Measurements from ENCODE around the gene TTYH1.
A peak's percentile ranks its signal among the peaks of the same experiment; 100 is the strongest.

The TTYH1 gene

DNA sequence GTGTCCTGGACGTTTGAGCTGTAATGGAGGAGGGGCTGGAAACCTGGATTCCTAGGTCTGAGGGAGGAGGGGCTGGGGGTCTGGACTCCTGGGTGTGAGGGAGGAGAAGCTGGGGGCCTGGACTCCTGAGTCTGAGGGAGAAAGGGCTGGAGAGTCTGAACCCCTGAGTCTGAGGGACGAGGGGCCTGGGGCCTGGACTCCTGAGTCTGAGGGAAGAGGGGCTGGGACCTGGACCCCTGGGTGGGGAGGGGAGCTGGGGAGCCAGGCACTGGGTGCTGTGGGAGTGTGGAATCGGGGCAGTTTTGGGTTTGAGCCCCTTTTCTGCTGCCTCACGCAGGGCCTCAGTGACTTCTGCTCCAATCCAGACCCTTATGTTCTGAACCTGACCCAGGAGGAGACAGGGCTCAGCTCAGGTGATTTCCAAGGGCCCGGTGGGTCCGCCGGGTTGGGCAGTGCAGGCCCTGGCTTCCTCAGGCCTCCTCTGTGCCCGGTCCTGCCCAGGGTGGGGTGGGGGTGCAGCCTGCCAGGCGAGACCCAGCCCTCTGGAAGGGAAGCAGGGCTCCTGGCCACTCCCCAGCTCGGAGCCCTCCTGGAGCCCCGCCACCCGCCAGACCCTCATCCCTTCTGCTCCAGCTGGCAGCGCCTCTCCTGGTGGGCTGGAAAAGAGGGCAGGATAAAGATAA lies 14.4 kb downstream of the TTYH1 start:
- H3K4me3 ChIP-seq (ENCODE audit: insufficient read length, low read depth): no peak overlapping the region
- H3K9ac ChIP-seq (ENCODE audit: insufficient read length, low read depth): peak overlapping the region; percentile 61
- no peaks in the 10 kb centered on the region for H3K27me3 ChIP-seq (ENCODE audit: insufficient read depth, insufficient read length)

DNA sequence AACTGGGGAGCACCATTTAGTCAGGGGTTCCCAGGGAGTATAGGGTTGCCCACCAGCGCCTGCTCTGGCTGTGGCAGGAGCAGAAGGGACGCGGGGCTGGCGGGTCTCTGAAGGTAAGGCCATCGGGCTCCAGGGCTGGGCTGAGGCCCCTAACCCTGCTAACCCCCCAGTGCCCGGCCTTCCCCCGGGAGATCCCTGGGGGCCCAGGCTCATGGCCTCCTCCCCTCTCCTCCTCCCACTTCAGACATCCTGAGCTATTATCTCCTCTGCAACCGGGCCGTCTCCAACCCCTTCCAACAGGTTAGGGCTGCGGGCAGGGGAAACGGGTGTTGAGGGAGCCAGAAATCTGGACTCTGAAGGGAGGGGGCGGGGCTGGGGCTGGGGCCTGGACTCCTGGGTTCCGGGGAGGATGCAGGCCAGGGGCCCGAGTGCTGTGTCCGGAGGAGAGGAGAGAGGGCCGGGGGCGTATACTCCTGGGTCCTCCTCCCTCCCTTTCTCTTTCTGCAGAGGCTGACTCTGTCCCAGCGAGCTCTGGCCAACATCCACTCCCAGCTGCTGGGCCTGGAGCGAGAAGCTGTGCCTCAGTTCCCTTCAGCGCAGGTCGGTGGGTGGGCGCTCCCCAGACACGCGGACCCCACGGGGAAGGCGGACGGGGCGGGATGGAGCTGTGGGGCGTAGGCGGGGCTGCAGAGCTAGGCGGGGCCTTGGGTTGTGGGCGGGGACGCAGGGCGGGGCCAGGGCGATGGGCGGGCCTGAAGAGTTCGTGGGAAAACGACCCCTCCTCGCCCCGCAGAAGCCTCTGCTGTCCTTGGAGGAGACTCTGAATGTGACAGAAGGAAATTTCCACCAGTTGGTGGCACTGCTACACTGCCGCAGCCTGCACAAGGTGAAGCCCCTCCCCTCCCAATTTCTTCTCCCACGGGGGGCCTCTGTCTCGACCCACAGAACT lies 15.3 kb downstream of the TTYH1 start:
- Histone ChIP-seq H3K4me1 (ENCODE audit: insufficient read depth, insufficient read length) (peaks cover 22% of the 10 kb centered on the region), H3K36me3 (ENCODE audit: insufficient read depth, insufficient read length, low read length) (no peaks in the 10 kb centered on the region), H3K9me3 (ENCODE audit: insufficient read depth, low read length) (no peaks in the 10 kb centered on the region), H3K4me3 (ENCODE audit: insufficient read length, low read depth) (peak overlapping the region; percentile 40), H3K27me3 (ENCODE audit: insufficient read depth, insufficient read length) (no peaks in the 10 kb centered on the region), H3K9ac (ENCODE audit: insufficient read length, low read depth) (peak overlapping the region; percentile 61)
- no peak for DNase-seq (ENCODE audit: low read depth, low spot score)
- TF ChIP-seq SUZ12 (IDR thresholded peaks at IDR 0.05; ENCODE audit: extremely low read depth, insufficient read depth, insufficient read length) (no peak), ZNF274 (IDR thresholded peaks at IDR 0.05; ENCODE audit: low read depth, low read length) (no peak), YY1 (IDR thresholded peaks at IDR 0.05; ENCODE audit: insufficient read depth, insufficient read length) (no peak)

More for the DNA sequence above, 14.4 kb downstream of the TTYH1 start:
- DNase-seq (ENCODE audit: low read depth, low spot score): no peak
- Histone ChIP-seq H3K4me1 (ENCODE audit: insufficient read depth, insufficient read length) (peaks cover 13% of the 10 kb centered on the region), H3K9me3 (ENCODE audit: insufficient read depth, low read length) (no peaks in the 10 kb centered on the region), H3K36me3 (ENCODE audit: insufficient read depth, insufficient read length, low read length) (no peaks in the 10 kb centered on the region)
- no peak for TF ChIP-seq SUZ12 (IDR thresholded peaks at IDR 0.05; ENCODE audit: extremely low read depth, insufficient read depth, insufficient read length)

GRCh38 chr19:54431255-54431838 lies 16.1 kb downstream of the TTYH1 start:
- TF ChIP-seq ZNF274 (IDR thresholded peaks at IDR 0.05; ENCODE audit: low read depth, low read length): no peak
- TF ChIP-seq YY1 (IDR thresholded peaks at IDR 0.05; ENCODE audit: insufficient read depth, insufficient read length): no peak
- TF ChIP-seq SUZ12 (IDR thresholded peaks at IDR 0.05; ENCODE audit: extremely low read depth, insufficient read depth, insufficient read length): no peak
- H3K4me3 ChIP-seq (ENCODE audit: insufficient read length, low read depth): no peak overlapping the region
- no peak for DNase-seq (ENCODE audit: low read depth, low spot score)
- H3K9ac ChIP-seq (ENCODE audit: insufficient read length, low read depth): no peak overlapping the region
- H3K4me1 ChIP-seq (ENCODE audit: insufficient read depth, insufficient read length): peaks cover 20% of the 10 kb centered on the region
- no peaks in the 10 kb centered on the region for H3K27me3 ChIP-seq (ENCODE audit: insufficient read depth, insufficient read length)
- no peaks in the 10 kb centered on the region for H3K9me3 ChIP-seq (ENCODE audit: insufficient read depth, low read length)
- no peaks in the 10 kb centered on the region for H3K36me3 ChIP-seq (ENCODE audit: insufficient read depth, insufficient read length, low read length)

GRCh38 chr19:54432144-54432738 lies 17.0 kb downstream of the TTYH1 start:
- Histone ChIP-seq H3K9ac (ENCODE audit: insufficient read length, low read depth) (no peak overlapping the region), H3K4me3 (ENCODE audit: insufficient read length, low read depth) (no peak overlapping the region), H3K36me3 (ENCODE audit: insufficient read depth, insufficient read length, low read length) (no peaks in the 10 kb centered on the region), H3K27me3 (ENCODE audit: insufficient read depth, insufficient read length) (no peaks in the 10 kb centered on the region), H3K4me1 (ENCODE audit: insufficient read depth, insufficient read length) (peaks cover 19% of the 10 kb centered on the region), H3K9me3 (ENCODE audit: insufficient read depth, low read length) (no peaks in the 10 kb centered on the region)
- no peak for DNase-seq (ENCODE audit: low read depth, low spot score)
- TF ChIP-seq YY1 (IDR thresholded peaks at IDR 0.05; ENCODE audit: insufficient read depth, insufficient read length) (no peak), SUZ12 (IDR thresholded peaks at IDR 0.05; ENCODE audit: extremely low read depth, insufficient read depth, insufficient read length) (no peak), ZNF274 (IDR thresholded peaks at IDR 0.05; ENCODE audit: low read depth, low read length) (no peak)

DNA sequence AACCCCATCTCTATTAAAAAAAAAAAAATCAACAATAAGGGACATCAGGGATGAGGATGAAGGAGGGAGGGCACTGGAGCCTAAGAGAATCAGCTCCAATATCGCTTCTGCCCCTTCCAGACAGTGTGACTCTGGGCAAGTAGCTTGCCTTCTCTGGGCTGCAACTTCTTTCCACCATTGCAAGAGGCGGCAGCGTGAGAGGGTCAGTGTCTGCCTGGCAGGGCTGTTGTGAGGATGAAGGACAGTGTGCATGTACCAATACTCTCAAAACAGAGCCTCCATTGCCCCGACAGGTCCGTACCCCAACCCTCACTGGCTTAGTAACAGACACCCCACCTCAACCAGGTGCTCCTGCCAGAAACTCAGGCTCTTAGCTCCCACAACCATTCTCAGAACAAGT lies 18.4 kb downstream of the TTYH1 start:
- Histone ChIP-seq H3K9ac (ENCODE audit: insufficient read length, low read depth) (no peak overlapping the region), H3K4me3 (ENCODE audit: insufficient read length, low read depth) (no peak overlapping the region), H3K4me1 (ENCODE audit: insufficient read depth, insufficient read length) (peaks cover 17% of the 10 kb centered on the region), H3K36me3 (ENCODE audit: insufficient read depth, insufficient read length, low read length) (no peaks in the 10 kb centered on the region), H3K9me3 (ENCODE audit: insufficient read depth, low read length) (no peaks in the 10 kb centered on the region), H3K27me3 (ENCODE audit: insufficient read depth, insufficient read length) (no peaks in the 10 kb centered on the region)
- TF ChIP-seq SUZ12 (IDR thresholded peaks at IDR 0.05; ENCODE audit: extremely low read depth, insufficient read depth, insufficient read length) (no peak), ZNF274 (IDR thresholded peaks at IDR 0.05; ENCODE audit: low read depth, low read length) (no peak), YY1 (IDR thresholded peaks at IDR 0.05; ENCODE audit: insufficient read depth, insufficient read length) (no peak)
- no peak for DNase-seq (ENCODE audit: low read depth, low spot score)

- Histone ChIP-seq H3K9ac (ENCODE audit: insufficient read length, low read depth) (no peak overlapping the region), H3K36me3 (ENCODE audit: insufficient read depth, insufficient read length, low read length) (no peaks in the 10 kb centered on the region), H3K9me3 (ENCODE audit: insufficient read depth, low read length) (no peaks in the 10 kb centered on the region), H3K4me1 (ENCODE audit: insufficient read depth, insufficient read length) (peaks cover 21% of the 10 kb centered on the region), H3K27me3 (ENCODE audit: insufficient read depth, insufficient read length) (no peaks in the 10 kb centered on the region), H3K4me3 (ENCODE audit: insufficient read length, low read depth) (no peak overlapping the region)
- TF ChIP-seq SUZ12 (IDR thresholded peaks at IDR 0.05; ENCODE audit: extremely low read depth, insufficient read depth, insufficient read length): no peak
- no peak for TF ChIP-seq YY1 (IDR thresholded peaks at IDR 0.05; ENCODE audit: insufficient read depth, insufficient read length)
- no peak for TF ChIP-seq ZNF274 (IDR thresholded peaks at IDR 0.05; ENCODE audit: low read depth, low read length)
- DNase-seq (ENCODE audit: low read depth, low spot score): no peak
Measured at GRCh38 chr19:54434112-54434872, 19.0 kb downstream of the TTYH1 start.
